CD4-positive, alpha-beta T cell treated with Interleukin-4 for 1 hour (primary cell): ENCODE results near the gene PCK1.
A peak's percentile ranks its signal among the peaks of the same experiment; 100 is the strongest.

Experiments used
- DNase-seq, 2 donors: peaks; one replicate each; pipeline ENCODE4 v3.0.0-alpha.2; 2020 to 2022

The PCK1 gene

DNA sequence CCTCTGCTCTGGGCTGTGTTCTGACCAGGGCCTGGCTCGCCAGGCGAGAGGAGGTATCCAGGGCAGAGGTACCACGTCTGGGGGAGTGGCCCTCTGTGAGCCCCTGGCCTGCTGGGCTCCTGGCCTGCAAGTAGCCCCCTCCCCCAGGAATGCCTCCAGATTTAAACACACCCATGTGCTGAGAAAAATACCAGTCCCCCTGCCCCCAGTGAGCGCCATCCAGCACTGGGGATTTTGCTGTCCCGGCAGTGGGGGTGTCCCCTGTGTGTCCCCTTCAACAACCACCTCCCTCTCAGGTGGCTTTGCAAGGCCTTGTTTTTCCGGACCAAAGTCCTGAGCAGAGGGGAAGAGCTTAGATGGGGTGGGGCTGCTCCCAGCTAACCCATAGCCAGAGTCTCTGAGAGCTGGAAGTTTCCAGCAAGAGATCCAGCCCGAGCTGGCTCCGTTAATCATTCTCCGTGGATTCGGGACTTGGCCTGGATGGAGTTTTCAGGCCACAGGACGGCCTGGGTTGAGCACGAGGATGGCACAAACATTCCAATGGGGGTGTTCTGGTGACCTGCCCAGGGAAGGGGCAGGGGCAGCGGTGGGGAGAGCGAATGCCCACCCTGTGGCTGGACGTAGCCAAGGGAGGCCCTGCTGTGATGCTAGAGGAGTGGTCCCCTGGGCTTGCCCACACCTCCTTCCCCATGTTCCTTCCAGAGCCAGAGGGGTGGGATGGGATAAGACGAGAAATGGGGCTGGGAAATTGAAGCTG lies 29.0 kb downstream of the PCK1 start:
- DNase-seq: no peak

DNA sequence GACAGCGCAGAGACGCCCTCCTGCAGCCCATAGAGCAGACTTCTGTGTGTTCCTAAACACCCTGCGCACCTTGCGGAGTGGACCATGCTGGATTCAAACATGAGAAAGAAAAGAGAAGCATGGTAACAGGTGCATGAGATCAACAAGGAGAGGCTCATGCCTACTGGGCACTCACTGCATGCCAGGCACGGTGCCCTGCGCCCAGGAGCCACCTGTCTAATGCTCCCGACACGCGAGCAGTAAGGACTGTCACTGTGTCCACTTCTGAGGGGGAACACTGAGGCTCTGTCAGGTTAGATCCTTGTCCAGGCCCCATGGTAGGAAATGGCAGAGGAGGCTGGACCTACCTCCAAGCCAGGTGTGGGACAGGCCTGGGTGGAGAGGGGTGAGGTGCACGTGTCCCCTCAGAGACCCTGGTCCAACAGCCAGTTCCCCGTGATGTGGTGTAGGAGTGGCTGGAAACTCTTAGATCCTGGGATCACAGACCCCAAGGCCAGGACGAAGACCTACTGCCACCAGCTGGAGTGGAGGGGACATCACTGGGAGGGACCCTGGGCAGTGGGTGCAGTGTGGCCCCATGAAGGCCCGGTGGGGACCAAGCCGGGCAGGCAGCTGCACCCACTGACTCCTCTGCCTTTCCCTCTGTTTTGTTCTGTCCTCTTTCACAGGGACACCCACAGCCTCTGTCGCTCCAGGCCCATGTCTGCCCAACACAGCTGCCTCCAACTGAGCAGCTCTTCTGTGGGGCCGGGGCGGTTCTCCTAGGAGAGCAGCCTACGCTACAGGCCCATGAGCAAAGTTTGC lies 29.8 kb downstream of the PCK1 start:
- DNase-seq: no peak

DNA sequence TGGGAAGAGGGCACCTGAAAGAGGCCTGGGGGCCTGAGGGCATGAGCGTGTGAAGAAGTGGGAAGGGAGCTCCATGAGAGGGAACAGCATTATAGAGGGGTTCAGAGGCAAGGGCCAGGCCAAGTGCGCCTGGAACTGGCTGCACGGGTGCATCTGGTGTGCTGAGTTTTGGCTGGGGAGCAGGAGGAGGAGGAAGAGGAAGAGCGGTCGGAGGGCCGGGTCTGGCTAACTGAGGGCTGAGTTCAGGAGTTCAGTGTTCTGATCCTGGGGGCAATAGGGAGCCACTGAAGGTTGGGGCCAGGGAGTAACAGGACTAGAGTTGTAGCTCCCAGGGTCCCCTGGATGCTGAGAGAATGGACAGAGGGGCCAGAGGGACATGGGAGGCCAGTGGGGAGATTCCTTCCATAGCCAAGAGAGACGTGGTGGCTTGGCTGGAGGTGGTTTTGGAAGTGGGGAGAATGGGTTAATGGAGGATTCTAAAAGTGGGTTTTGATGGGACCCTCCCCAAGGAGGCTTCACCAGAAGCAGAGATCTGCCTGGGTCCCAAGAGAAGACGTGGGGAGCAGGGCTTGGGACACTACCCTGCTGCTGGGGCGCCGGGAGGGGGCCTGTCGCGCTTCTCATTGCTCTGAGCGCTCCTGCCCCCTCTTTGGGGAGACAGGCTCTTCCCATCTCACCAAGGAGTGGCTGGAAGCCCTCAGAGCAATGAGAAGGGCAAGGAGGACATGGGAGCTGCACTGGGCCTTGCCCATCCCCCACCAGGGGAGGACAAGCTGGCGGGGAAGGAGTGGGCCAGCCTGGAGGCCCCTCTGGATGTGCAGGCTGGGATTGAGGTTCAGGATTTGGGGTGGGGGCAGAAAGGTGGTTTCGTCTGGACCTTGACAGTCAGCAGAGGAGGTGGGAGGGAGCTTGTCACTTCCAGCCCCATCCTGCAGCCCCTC lies 30.6 kb downstream of the PCK1 start:
- no peak for DNase-seq

DNA sequence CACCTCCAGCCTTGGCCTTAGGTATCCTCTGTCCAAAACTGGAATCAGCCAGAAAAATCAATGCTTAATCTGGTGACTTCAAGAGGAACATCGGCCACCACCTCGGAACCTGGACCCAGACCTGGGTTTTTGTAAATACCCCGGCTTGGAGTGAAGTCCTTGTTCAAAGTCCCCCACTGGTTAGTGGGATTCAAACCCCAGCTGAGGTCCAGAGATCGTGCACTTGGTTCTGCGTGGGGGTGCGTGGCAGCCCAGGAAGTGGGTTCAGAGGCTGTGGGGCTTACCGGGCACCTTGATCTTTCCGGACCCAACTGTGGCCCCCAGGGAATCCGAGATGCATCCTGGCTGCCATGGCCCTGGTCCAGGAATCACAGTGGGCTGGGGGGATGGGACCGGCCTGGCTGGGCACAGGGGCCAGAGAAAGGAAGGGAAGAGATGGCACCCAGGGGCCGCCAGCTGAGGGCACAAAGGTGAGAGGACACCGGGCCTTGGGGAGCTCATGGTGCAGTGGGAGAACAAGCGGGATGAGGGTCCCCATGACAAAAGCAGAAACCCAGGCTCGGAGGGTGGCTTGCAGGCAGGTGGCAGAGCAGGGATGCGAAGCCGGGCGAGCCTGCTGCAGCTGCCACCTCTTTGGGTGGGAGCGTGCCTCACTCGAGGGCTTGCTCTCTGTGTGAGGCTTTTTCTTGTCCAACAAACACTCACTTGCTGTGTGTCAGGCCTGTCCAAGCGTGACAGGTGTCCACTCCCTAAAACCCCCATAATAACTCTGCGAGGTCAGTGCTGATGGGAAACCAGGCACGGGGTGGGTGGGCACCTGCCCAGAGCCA lies 31.6 kb downstream of the PCK1 start:
- no peak for DNase-seq

DNA sequence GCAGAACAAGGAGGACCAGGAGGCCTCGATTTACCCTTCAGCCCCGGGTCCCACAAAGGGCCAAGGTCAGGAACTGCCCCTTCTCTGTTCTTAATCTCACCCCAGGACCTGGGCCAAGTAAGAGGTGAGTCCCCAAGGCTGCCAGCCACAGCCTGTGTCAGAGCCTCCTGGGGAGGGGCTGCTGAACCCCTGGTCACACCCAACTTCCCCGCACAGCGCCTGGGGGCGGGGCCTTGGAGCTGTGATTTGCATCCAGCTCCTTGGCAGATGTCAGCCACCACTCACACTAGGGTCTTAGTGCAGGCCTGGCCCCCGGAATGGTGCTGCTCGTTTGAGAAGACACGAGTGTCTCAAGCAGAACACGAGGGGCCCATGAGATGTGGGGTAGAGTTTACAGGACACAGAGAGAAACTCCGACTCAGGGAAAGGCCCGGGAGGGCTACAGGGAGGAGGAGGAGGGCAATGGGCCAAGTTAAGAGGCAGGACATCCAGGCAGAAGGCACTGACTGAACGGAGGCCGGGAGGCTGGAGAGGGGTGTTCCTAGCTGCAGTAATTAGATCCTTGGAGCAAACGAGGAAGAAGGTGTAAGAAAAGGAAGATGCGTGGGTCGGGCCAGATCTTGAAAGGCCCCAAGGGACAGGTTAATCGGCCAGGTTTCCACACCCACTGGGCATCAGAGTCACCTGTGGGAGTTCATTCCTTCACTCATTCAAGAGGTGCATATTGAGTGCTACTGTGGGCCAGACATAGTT lies 32.4 kb downstream of the PCK1 start:
- DNase-seq: no peak

- peak; percentile 30 to 43 for DNase-seq
Observed at GRCh38 chr20:57594092-57594951, 33.4 kb downstream of the PCK1 start.

GRCh38 chr20:57595041-57596030 lies 34.4 kb downstream of the PCK1 start:
- no peak for DNase-seq

DNA sequence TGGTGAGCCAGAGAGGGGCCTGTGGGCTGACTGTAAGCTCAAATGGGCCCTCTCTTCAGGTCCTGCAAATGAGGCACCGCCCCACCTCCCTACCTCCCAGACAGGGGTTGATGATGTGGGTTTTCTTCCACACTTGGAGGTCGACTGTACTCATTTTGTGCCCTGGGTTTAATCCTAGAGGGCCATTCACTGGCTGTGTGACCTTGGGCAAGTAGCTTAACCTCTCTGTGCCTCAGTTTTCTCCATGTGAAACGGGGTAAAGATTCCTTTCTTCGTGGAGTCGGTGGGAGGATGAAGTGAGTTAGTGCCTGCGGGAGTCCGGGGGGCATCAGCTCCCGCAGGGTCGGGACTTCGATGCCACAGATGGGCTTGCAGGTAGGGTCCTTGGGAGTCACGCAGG lies 35.4 kb downstream of the PCK1 start:
- DNase-seq: no peak

- peak; percentile 71 to 73 for DNase-seq
Observed at GRCh38 chr20:57596998-57597939, 36.4 kb downstream of the PCK1 start.

DNA sequence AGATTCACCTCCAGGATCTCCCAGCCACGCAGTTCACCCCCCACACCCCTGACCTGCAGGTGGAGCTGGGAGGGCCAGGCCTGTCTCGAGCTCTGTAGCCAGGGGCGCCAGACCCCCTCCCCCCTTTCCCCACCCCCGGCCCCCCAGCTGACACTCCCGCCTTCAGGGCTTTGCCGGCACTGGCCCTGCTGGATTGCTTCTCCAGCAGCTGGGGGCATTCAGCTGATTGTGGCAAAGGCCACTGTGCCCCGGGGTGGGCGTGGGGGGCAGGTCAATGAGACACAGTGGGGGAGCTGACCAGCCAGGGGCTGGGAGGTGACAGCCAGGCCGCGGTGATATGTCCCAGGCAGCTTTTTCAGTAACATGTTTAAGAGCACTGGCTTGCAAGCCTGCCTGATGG lies 37.1 kb downstream of the PCK1 start:
- DNase-seq: no peak

- no peak for DNase-seq
Observed at GRCh38 chr20:57598491-57598890, 37.6 kb downstream of the PCK1 start.

- no peak for DNase-seq
Observed at GRCh38 chr20:57600320-57601210, 39.7 kb downstream of the PCK1 start.

DNA sequence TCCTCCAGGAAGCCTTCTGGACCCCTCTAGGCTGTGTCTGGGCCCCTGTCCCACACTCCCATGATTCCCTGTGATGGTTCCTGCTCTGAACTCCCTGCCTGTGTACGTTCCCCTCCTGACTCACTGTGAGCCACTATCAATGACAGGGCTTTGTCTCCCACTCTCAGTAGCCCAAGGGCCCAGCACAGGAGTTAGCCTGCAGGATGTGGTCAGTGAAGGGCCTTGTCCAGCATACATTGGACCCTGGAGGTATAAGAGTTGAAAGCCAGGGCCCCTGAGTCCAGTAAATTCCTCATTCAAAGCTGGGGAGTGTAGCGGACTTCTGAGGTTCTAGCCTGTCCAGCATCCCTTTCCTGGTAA lies 40.3 kb downstream of the PCK1 start:
- DNase-seq: no peak

DNA sequence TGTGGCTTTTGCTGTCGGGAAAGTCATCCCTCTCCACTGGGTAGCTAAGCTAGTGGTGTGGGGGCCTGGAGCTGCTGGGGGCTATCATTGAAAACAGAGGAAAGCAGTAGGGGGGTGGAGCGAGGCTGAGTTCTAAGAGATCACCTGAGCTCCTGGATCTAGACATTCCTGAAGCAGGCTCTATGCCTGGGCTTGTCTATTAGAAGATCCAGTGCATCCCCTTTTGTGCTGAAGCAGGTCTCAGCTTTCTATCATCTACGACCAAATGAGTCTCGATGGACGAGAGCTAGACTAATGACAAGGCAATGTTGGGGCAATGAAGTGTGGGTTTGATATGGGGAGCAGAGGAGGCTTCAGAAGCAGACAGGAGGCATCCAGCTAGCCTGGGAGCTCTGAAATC lies 40.8 kb downstream of the PCK1 start:
- DNase-seq: no peak

DNA sequence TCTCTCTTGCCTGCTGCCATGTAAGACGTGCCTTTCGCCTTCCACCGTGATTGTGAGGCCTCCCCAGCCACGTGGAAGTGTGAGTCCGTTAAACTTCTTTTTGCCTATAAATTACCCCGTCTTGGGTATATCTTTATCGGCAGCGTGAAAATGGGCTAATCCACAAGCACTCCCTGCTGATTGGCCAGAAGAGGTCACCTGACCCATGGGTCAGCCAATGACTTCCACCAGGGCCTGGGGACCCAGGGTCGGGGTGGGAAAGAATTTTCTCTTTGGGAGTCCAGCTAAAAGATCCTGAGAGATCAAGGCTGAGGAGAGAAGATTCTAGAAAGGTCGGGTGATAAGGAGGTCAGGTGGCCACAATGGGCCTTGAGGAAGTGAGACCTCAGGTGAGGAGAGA lies 42.2 kb downstream of the PCK1 start:
- DNase-seq: no peak

- peak; percentile 21 to 64 for DNase-seq
Observed at GRCh38 chr20:57605045-57605444, 44.1 kb downstream of the PCK1 start.

DNA sequence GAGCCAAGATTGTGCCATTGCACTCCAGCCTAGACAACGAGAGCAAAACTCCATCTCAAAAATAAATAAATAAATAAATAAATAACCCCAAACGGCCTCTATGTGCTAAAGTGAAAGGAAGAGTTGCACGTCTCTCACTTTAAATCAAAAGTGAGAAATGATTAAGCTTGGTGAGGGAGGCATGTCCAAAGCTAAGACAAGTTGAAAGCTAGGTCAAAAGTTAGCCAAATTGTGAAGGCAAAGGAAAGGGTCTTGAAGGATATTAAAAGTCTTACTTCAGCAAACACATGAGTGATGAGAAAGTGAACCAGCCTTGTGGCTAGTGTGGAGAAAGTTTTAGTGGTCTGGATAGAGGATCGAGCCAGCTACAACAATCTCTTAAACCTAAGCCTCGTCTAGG lies 45.0 kb downstream of the PCK1 start:
- DNase-seq: no peak
